OCI-LY7 (cell line): ENCODE data around the gene STRBP.

Source experiments
- CTCF ChIP-seq: fragments of 200-600 bp; sonication (generic); conservative IDR thresholded peaks from 2 replicates; pipeline ENCODE4 v1.5.1; 2014; ENCODE audit warnings: mild to moderate bottlenecking, antibody characterized with exemption, low read length, moderate library complexity, mixed read lengths
- EZH2phosphoT487 ChIP-seq: fragments of 200-600 bp; sonication (generic); IDR thresholded peaks from 2 replicates; pipeline ENCODE4 v1.6.1; 2018; ENCODE audit warnings: low read depth, borderline replicate concordance, mild to moderate bottlenecking, mixed run types, antibody characterized with exemption, low read length, moderate library complexity, mixed read lengths

GRCh38 chr9:123248630-123249029, 19.8 kb downstream of the STRBP start:
- TF ChIP-seq CTCF (no peak), EZH2phosphoT487 (no peak)
